Measurements from ENCODE around the gene C6orf120.

The C6orf120 gene

DNA sequence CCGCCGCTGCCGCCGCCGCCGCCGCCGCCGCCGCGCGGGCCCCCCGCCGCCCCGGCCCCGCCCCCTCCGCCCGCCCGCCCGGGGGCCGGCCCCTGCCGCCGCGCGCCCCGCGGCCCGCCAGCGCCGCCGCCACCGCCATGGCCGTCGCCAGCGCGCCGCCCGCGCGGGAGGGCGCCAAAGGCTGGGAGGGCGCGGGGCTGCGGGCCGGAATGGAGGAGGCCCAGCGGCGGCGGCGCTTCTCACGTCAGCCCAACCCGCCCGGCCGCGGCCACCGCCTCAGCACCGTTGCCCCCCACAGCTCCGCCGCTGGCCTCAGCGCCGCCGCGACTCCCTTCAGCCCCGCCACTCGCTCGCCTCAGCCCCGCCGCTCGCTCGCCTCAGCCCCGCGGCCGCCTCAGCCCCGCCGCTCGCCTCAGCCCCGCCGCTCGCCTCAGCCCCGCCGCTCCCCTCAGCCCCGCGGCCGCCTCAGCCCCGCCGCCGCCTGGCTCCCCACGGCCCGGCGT is 22.1 kb downstream of the C6orf120 start:
- DNase-seq (ENCODE audit: extremely low read depth, low read depth): no peak
- TF ChIP-seq, protein P1, sequence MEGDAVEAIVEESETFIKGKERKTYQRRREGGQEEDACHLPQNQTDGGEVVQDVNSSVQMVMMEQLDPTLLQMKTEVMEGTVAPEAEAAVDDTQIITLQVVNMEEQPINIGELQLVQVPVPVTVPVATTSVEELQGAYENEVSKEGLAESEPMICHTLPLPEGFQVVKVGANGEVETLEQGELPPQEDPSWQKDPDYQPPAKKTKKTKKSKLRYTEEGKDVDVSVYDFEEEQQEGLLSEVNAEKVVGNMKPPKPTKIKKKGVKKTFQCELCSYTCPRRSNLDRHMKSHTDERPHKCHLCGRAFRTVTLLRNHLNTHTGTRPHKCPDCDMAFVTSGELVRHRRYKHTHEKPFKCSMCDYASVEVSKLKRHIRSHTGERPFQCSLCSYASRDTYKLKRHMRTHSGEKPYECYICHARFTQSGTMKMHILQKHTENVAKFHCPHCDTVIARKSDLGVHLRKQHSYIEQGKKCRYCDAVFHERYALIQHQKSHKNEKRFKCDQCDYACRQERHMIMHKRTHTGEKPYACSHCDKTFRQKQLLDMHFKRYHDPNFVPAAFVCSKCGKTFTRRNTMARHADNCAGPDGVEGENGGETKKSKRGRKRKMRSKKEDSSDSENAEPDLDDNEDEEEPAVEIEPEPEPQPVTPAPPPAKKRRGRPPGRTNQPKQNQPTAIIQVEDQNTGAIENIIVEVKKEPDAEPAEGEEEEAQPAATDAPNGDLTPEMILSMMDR (IDR thresholded peaks at IDR 0.05; ENCODE audit: low read depth, low read length): no peak

DNA sequence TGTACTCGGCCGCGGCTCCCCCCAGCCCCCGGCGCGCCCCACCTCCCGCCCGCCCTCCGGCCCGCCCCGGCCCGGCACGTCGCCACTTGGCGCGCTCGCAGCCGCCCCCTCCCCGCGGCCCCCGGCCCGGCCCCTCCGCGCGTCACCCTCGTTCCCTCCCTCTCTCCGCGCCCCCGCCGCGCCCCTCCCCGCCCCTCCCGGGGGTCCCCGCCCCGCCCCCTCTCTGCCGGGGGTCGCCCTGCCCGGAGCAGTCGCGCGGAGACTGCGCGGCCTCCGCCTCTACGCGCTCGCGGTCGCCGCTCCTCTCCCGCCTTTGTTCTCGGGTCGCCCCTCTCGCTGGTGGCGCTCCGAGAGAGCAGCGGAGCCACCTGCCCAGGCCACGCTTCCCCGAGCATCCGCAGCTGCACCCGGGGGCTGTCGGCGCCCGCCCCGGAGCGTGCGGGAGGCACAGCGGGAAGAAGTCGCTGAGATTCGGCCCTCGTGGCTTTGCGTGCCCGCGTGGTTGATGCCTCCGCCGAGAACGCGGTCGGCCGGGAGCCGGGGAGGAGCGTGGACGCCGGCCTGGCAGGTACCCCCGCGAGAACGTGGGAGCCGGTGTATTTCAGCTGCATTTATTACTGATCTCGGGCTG is 22.7 kb downstream of the C6orf120 start, which contains the start of gene PHF10:
TSS of gene PHF10 (minus strand) at position 7 of the 631 bp plus-strand sequence. CDS start 569 bp downstream, outside the sequence.
- DNase-seq (ENCODE audit: extremely low read depth, low read depth): no peak
- TF ChIP-seq, protein P1 (IDR thresholded peaks at IDR 0.05; ENCODE audit: low read depth, low read length): no peak

DNA sequence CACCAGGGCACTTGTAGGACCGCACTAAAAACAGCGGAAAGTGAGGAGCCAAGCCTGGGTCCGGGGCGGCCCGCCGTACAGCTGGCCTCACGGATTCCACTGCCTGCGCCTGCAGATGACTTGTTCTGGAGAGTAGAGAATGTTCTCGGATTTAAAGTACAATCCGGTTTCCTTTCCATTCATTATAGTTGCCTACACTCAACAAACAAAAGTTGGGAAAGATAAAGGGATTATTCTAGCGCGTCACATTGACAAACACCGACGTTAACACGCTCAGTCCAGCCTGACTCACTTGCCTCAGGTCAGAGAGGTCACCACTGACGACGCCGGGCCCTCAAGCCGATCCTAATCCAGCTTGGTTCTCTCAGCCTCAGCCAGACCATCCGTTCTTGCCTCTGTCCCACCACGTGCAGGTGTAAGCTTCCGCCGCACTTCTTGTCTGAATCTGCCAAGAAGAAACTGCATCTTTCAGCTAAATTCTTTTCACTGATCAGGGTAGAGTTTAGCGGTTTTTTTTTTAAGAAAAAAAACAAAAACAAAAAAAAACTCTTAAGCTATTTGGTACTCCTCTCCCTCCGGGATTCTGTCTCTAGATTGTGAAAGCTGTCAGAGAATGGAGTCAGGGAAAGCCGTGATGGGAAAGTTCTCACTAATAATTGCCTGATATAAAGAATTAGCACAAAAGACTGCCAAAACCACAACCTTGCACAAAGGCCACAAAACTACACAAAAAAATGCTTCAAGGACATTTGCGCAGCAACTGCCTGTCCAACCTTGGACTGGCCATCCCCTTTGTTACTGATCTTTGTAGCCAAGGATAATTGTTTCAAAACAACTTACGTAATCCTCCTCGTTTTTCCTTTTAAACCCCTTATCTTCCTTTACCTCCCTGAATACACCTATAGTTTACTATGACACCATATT is 23.5 kb downstream of the C6orf120 start:
- DNase-seq (ENCODE audit: extremely low read depth, low read depth): no peak
- TF ChIP-seq, protein P1 (IDR thresholded peaks at IDR 0.05; ENCODE audit: low read depth, low read length): no peak

DNA sequence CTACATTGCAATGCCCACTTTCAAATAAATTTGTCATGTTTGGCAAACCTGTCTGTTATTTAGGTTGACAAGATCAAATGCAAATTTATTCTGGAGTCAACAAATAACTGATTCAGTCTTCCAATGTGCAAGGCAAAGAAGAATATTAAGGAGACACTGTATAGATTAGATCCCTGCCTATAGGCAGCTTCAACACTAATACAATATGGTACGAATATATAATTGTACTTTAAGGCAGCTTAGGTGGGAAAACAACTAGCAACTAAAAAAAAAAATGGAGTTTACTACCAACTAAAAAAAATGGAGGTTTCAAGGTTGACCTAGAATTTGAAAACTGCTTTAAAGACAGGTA is 24.1 kb downstream of the C6orf120 start:
- DNase-seq (ENCODE audit: extremely low read depth, low read depth): no peak
- TF ChIP-seq, protein P1 (IDR thresholded peaks at IDR 0.05; ENCODE audit: low read depth, low read length): no peak

DNA sequence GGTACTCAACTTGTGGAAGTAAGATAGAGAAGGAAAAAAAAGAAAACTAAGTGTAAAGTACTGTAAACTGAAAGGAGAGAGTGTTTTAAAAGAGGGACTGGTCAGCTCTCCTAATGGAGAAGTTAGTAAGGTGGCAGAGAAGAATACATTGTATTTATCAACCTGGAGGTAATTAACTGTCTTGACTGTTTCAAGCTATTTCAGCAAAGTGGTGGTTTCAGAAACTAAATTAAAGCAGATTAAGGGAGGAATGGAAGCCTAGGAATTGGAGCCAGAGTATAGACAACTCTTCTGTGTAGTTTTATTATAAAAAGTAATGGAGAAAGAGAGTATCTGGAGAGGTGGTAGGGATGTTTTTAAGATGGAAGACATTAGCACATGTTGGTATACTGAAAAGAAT is 25.0 kb downstream of the C6orf120 start:
- DNase-seq (ENCODE audit: extremely low read depth, low read depth): no peak
- TF ChIP-seq, protein P1 (IDR thresholded peaks at IDR 0.05; ENCODE audit: low read depth, low read length): no peak

DNA sequence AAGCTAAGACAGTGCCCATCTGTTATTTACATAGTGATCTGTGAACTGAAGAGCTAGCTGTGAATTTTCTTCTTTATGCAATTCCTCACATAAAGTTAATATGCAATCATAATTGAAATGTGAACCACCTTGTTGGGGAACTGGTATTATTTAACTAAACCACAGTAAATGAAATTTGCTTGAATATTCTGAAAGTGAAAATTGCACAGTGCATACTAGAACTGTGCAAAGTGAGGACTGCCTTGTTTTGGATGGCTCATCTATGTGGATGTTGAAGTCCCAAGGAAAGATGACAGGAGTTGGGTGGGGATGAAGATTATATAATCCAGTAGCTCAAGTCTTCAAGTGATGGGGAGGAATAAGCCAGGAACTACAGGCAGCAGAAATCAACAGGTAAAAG is 28.0 kb downstream of the C6orf120 start:
- DNase-seq (ENCODE audit: extremely low read depth, low read depth): no peak
- TF ChIP-seq, protein P1 (IDR thresholded peaks at IDR 0.05; ENCODE audit: low read depth, low read length): no peak
